OCI-LY7 (cell line): Measurements from ENCODE around the gene PSEN1. TPM values are rescaled to one million over a fixed set of nuclear protein-coding genes. Genes with fewer than 3 reads are reported as not detected.

ENCODE experiments used
- BruUV-seq: library from RNA; stranded (reverse); fragments of 400-500 nt; replicated peaks from 2 replicates; lab custom pipeline; 2021; lab: Mats Ljungman, UMichigan
- CTCF ChIA-PET: fragments of 300-600 bp; sonication (Branson Sonifier 250); formaldehyde crosslinking; loops from one replicate; lab custom pipeline; 2022; ENCODE audit warnings: antibody characterized with exemption; ENCODE audit not compliant: unreplicated experiment; lab: Charles Lee
- POLR2A ChIA-PET: fragments of 300-600 bp; sonication (Branson Sonifier 250); formaldehyde crosslinking; loops from one replicate; lab custom pipeline; 2022; ENCODE audit warnings: antibody characterized with exemption; lab: Charles Lee
- DNase-seq: peaks from one replicate; pipeline ENCODE4 v3.0.0-alpha.2; 2015; ENCODE audit warnings: low spot score
- H2AFZ ChIP-seq: fragments of 200-600 bp; sonication (generic), shearing (Covaris generic); 2 replicates; pipeline ENCODE4 v1.6.1; 2014; ENCODE audit warnings: mild to moderate bottlenecking, antibody characterized with exemption, low read length, moderate library complexity
- H3K27ac ChIP-seq: fragments of 200-600 bp; sonication (generic); 2 replicates; pipeline ENCODE4 v1.5.1; 2014; ENCODE audit warnings: mixed run types, low read depth, mild to moderate bottlenecking, moderate library complexity, low read length, inconsistent platforms; ENCODE audit not compliant: poor library complexity, severe bottlenecking
- H3K36me3 ChIP-seq: fragments of 200-600 bp; sonication (generic); 2 replicates; pipeline ENCODE4 v1.6.1; 2014; ENCODE audit warnings: mild to moderate bottlenecking, antibody characterized with exemption, low read length, moderate library complexity, mixed read lengths; ENCODE audit not compliant: insufficient read depth
- H3K4me1 ChIP-seq: fragments of 200-600 bp; sonication (generic); 2 replicates; pipeline ENCODE4 v1.5.1; 2014; ENCODE audit warnings: mild to moderate bottlenecking, low read length; ENCODE audit not compliant: insufficient read depth, poor library complexity, severe bottlenecking
- H3K4me2 ChIP-seq: fragments of 200-600 bp; sonication (generic); 2 replicates; pipeline ENCODE4 v1.6.1; 2014; ENCODE audit warnings: mild to moderate bottlenecking, low read length
- H3K4me3 ChIP-seq: fragments of 200-600 bp; sonication (generic); 2 replicates; pipeline ENCODE4 v1.5.1; 2014; ENCODE audit warnings: mild to moderate bottlenecking, low read depth, low read length; ENCODE audit not compliant: poor library complexity, severe bottlenecking
- H3K79me2 ChIP-seq: fragments of 200-600 bp; sonication (generic); 2 replicates; pipeline ENCODE4 v1.6.1; 2016; ENCODE audit warnings: low read depth, mild to moderate bottlenecking, low read length, moderate library complexity, mixed read lengths; ENCODE audit not compliant: insufficient read depth
- H3K9me2 ChIP-seq: fragments of 200-600 bp; sonication (generic); 2 replicates; pipeline ENCODE4 v1.6.1; 2016; ENCODE audit warnings: mild to moderate bottlenecking, low read length, mixed read lengths; ENCODE audit not compliant: insufficient read depth
- H3K9me3 ChIP-seq: fragments of 200-600 bp; sonication (generic); 2 replicates; pipeline ENCODE4 v1.6.1; 2014; ENCODE audit warnings: mild to moderate bottlenecking, mixed run types, low read length, mixed read lengths
- H4K20me1 ChIP-seq: fragments of 200-600 bp; sonication (generic); 2 replicates; pipeline ENCODE4 v1.6.1; 2014; ENCODE audit warnings: mild to moderate bottlenecking, antibody characterized with exemption, low read length, moderate library complexity, mixed read lengths; ENCODE audit not compliant: insufficient read depth
- CTCF ChIP-seq: fragments of 200-600 bp; sonication (generic); conservative IDR thresholded peaks from 2 replicates; pipeline ENCODE4 v1.5.1; 2014; ENCODE audit warnings: mild to moderate bottlenecking, antibody characterized with exemption, low read length, moderate library complexity, mixed read lengths
- EZH2phosphoT487 ChIP-seq: fragments of 200-600 bp; sonication (generic); IDR thresholded peaks from 2 replicates; pipeline ENCODE4 v1.6.1; 2018; ENCODE audit warnings: low read depth, borderline replicate concordance, mild to moderate bottlenecking, mixed run types, antibody characterized with exemption, low read length, moderate library complexity, mixed read lengths
- intact Hi-C: fragments of 100-400 bp; cut with micrococcal nuclease; formaldehyde crosslinking; loops from one replicate; pipeline ENCODE4 v1.10.0; 2022; ENCODE audit not compliant: unreplicated experiment
- total RNA-seq, 2 experiments: library from RNA; depleted of rRNA in 1 of 2; stranded (reverse); fragments of >200 nt in 1 of 2; shearing (Covaris generic) in 1 of 2; gene quantifications; 2 replicates each; pipeline ENCODE4 v1.2.3, GENCODE V29; 2014 to 2022

The PSEN1 gene
- total RNA-seq, 2 experiments from 2014 or later = 24.4 to 28.0 TPM

GRCh38 chr14:73211251-73212040 is 75.1 kb downstream of the PSEN1 start:
- intact Hi-C loops = no loop called here
- no peak overlapping the region for H3K27ac ChIP-seq
- no peak for DNase-seq
- H3K4me3 ChIP-seq = no peak overlapping the region
- H4K20me1 ChIP-seq = no peaks in the 10 kb centered on the region
- no peak overlapping the region for H2AFZ ChIP-seq
- CTCF ChIA-PET = no interaction called here
- POLR2A ChIA-PET = interaction anchor here (0.5 to 0.9 kb wide), 3 partner anchors 12 to 289 kb away, joined by 3 to 4 read pairs (median 3); no protein-coding TSS in a partner anchor
- H3K79me2 ChIP-seq = no peaks in the 10 kb centered on the region
- H3K9me2 ChIP-seq = no peaks in the 10 kb centered on the region
- peaks cover 69% of the 10 kb centered on the region for H3K36me3 ChIP-seq
- no TSS peak for BruUV-seq
- H3K9me3 ChIP-seq = peaks cover 20% of the 10 kb centered on the region
- H3K4me2 ChIP-seq = no peak overlapping the region
- TF ChIP-seq CTCF (no peak), EZH2phosphoT487 (no peak)
- no peaks in the 10 kb centered on the region for H3K4me1 ChIP-seq

GRCh38 chr14:73216030-73216429 is 79.7 kb downstream of the PSEN1 start:
- H2AFZ ChIP-seq = no peak overlapping the region
- no peak overlapping the region for H3K27ac ChIP-seq
- no peaks in the 10 kb centered on the region for H4K20me1 ChIP-seq
- ChIA-PET POLR2A (no interaction called here), CTCF (no interaction called here)
- intact Hi-C loops = no loop called here
- H3K4me1 ChIP-seq = no peaks in the 10 kb centered on the region
- peaks cover 69% of the 10 kb centered on the region for H3K36me3 ChIP-seq
- no peak for DNase-seq
- no peaks in the 10 kb centered on the region for H3K79me2 ChIP-seq
- no peak for TF ChIP-seq EZH2phosphoT487
- TF ChIP-seq CTCF = no peak
- H3K4me2 ChIP-seq = no peak overlapping the region
- H3K9me3 ChIP-seq = no peaks in the 10 kb centered on the region
- no peaks in the 10 kb centered on the region for H3K9me2 ChIP-seq
- H3K4me3 ChIP-seq = no peak overlapping the region
- no TSS peak for BruUV-seq

GRCh38 chr14:73217411-73217810 is 81.1 kb downstream of the PSEN1 start:
- TF ChIP-seq EZH2phosphoT487 = no peak
- TF ChIP-seq CTCF = no peak
- Histone ChIP-seq H3K4me1 (no peaks in the 10 kb centered on the region), H3K36me3 (peaks cover 64% of the 10 kb centered on the region), H3K27ac (no peak overlapping the region), H3K4me2 (no peak overlapping the region), H3K9me3 (no peaks in the 10 kb centered on the region), H3K4me3 (no peak overlapping the region), H3K79me2 (no peaks in the 10 kb centered on the region), H4K20me1 (no peaks in the 10 kb centered on the region), H3K9me2 (no peaks in the 10 kb centered on the region), H2AFZ (no peak overlapping the region)
- intact Hi-C loops = no loop called here
- no TSS peak for BruUV-seq
- ChIA-PET CTCF (interaction anchor here (0.7 kb wide), 1 partner anchor 255 kb away, joined by 3 read pairs; no protein-coding TSS in a partner anchor), POLR2A (interaction anchor here (0.7 kb wide), 1 partner anchor 99 kb away, joined by 4 read pairs; no protein-coding TSS in a partner anchor)
- DNase-seq = no peak
